Ovary (tissue), 3 donors: ENCODE measurements around the gene FABP7.
"Not testable (repeated sequence)": the region's sequence is repeated elsewhere in the genome, so short reads cannot be mapped to it uniquely, and the experiment has no call there.

Experiments used
- POLR2A ChIP-seq: fragments of 450-650 bp; IDR thresholded peaks from one replicate; pipeline ENCODE4 v1.6.1; 2017; ENCODE audit warnings: antibody characterized with exemption, mild to moderate bottlenecking, moderate library complexity
- TF ChIP-seq, protein P1 (sequence below), 3 donors: fragments of 450-650 bp in 2 of 3; fragments of 200-600 bp in 1 of 3; IDR thresholded peaks; one replicate each; pipeline versions ENCODE4 v1.5.1 to v1.8.0; 2016 to 2022; ENCODE audit warnings: antibody characterized with exemption in 3 of 3, mild to moderate bottlenecking in 1 of 3
- donor health status: DM: no; HTN: no; CAD: no.

DNA sequence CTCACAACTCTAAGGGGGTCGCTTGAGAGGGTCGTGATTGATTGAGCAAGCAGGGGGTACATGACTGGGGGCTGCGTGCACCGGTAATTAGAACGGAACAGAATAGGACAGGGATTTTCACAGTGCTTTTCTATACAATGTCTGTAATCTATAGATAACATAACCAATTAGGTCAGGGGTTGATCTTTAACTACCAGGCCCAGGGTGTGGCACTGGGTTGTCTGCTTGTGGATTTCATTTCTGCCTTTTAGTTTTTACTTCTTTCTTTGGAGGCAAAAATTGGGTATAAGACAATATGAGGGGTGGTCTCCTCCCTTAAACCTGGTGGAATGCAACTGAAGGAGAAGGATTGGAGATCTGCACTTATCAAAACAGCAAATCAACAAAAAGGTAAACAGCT, 30.6 kb upstream of the FABP7 start:
- TF ChIP-seq, protein P1, sequence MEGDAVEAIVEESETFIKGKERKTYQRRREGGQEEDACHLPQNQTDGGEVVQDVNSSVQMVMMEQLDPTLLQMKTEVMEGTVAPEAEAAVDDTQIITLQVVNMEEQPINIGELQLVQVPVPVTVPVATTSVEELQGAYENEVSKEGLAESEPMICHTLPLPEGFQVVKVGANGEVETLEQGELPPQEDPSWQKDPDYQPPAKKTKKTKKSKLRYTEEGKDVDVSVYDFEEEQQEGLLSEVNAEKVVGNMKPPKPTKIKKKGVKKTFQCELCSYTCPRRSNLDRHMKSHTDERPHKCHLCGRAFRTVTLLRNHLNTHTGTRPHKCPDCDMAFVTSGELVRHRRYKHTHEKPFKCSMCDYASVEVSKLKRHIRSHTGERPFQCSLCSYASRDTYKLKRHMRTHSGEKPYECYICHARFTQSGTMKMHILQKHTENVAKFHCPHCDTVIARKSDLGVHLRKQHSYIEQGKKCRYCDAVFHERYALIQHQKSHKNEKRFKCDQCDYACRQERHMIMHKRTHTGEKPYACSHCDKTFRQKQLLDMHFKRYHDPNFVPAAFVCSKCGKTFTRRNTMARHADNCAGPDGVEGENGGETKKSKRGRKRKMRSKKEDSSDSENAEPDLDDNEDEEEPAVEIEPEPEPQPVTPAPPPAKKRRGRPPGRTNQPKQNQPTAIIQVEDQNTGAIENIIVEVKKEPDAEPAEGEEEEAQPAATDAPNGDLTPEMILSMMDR (IDR thresholded peaks at IDR 0.05), result not testable (repeated sequence)
- TF ChIP-seq POLR2A, result not testable (repeated sequence)
